Lower lobe of right lung (tissue), 2 donors: ENCODE results near the gene FRMD3. TPM values are rescaled to one million over a fixed set of nuclear protein-coding genes. Genes with fewer than 3 reads are reported as not detected.

Source experiments
- ATAC-seq, 2 donors: fragments of 200-7000 bp; cut with Tn5 transposase; one replicate each; pipeline ENCODE4 v1.9.1; 2020 to 2022; ENCODE audit warnings: mild to moderate bottlenecking in 2 of 2, moderate library complexity in 2 of 2
- DNase-seq: peaks from one replicate; pipeline ENCODE4 v3.0.0-alpha.2; 2020
- H3K27ac ChIP-seq: fragments of 200-600 bp; one replicate; pipeline ENCODE4 v1.8.0; 2022
- H3K27me3 ChIP-seq: fragments of 200-600 bp; one replicate; pipeline ENCODE4 v1.8.0; 2022; ENCODE audit warnings: low read depth
- H3K36me3 ChIP-seq: fragments of 200-600 bp; one replicate; pipeline ENCODE4 v1.8.0; 2022; ENCODE audit warnings: mild to moderate bottlenecking
- H3K4me1 ChIP-seq: fragments of 200-600 bp; one replicate; pipeline ENCODE4 v1.8.0; 2022
- H3K4me3 ChIP-seq: fragments of 200-600 bp; one replicate; pipeline ENCODE4 v1.8.0; 2022; ENCODE audit warnings: mild to moderate bottlenecking
- H3K9me3 ChIP-seq: fragments of 200-600 bp; one replicate; pipeline ENCODE4 v1.8.0; 2022
- CTCF ChIP-seq: fragments of 200-600 bp; IDR thresholded peaks from one replicate; pipeline ENCODE4 v1.8.0; 2022; ENCODE audit warnings: antibody characterized with exemption, mild to moderate bottlenecking
- intact Hi-C: fragments of 100-400 bp; cut with DNase I; formaldehyde crosslinking; loops from one replicate; pipeline ENCODE4 v1.11.0; 2022
- total RNA-seq: library from RNA; stranded (reverse); fragmentation: NEBNext Ultra II Directional; extraction: Animal tissue kit (Norgen Biotek cat#: 25700); gene quantifications from one replicate; pipeline ENCODE4 v1.2.1, GENCODE V29; 2021
- donor health status: DM: no; HTN: yes; CAD: no; lungs with severe emphysema.

Gene FRMD3
- total RNA-seq, 1 donor from 2014 or later, result 9.7 TPM

GRCh38 chr9:83245979-83246659 is 292.1 kb downstream of the FRMD3 start:
- H3K36me3 ChIP-seq, result no peaks in the 10 kb centered on the region
- H3K4me1 ChIP-seq, result no peaks in the 10 kb centered on the region
- intact Hi-C loops, result no loop called here
- no peak overlapping the region for H3K4me3 ChIP-seq
- H3K27ac ChIP-seq, result no peak overlapping the region
- no peaks in the 10 kb centered on the region for H3K27me3 ChIP-seq
- H3K9me3 ChIP-seq, result no peaks in the 10 kb centered on the region
- TF ChIP-seq CTCF, result no peak
- ATAC-seq (no peak), DNase-seq (no peak)

DNA sequence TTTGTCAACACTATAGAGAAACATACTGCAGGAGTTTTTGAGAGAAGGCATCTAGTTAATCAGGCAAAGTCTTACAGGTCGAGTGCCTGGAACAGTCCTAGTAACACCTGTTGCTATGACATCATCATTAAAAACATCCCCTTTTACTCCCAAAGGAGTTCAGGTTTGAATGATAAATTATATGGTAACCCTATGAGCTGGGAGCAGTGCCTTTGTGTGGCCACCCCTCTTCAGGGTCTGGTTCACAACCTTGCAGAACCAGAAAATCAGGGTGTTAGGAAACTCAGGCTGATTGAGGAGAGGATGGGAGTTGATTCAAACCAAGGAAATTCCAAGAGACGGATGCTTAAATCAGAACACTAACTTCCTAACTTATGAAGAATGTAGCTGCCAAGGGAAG is 296.1 kb downstream of the FRMD3 start:
- no peaks in the 10 kb centered on the region for H3K9me3 ChIP-seq
- intact Hi-C loops, result no loop called here
- H3K27ac ChIP-seq, result no peak overlapping the region
- no peaks in the 10 kb centered on the region for H3K36me3 ChIP-seq
- DNase-seq, result no peak
- ATAC-seq, result peak; percentile 65 to 71
- TF ChIP-seq CTCF, result no peak
- no peak overlapping the region for H3K4me3 ChIP-seq
- H3K27me3 ChIP-seq, result no peaks in the 10 kb centered on the region
- peaks cover 14% of the 10 kb centered on the region for H3K4me1 ChIP-seq

DNA sequence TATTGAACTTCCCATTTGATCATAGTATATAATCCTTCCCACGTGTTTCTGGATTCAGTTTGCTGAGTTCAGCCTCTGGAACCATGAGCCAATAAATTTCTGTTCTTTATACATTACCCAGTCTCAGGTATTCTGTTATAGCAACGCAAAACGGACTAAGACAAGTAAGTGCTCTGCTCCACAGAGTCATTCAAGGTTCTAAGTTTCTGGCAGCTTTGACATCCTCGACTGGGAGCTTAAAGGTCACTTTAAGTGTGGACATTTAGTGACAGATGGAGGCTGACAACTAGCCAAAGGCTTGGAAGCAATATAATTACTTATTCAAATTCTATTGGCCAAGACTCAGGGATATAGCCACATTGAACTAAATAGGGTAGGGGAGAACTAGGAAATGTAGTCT is 297.5 kb downstream of the FRMD3 start:
- DNase-seq (no peak), ATAC-seq (no peak)
- no peak overlapping the region for H3K27ac ChIP-seq
- intact Hi-C loops, result no loop called here
- H3K4me1 ChIP-seq, result peaks cover 14% of the 10 kb centered on the region
- no peaks in the 10 kb centered on the region for H3K9me3 ChIP-seq
- H3K36me3 ChIP-seq, result no peaks in the 10 kb centered on the region
- no peak overlapping the region for H3K4me3 ChIP-seq
- H3K27me3 ChIP-seq, result no peaks in the 10 kb centered on the region
- no peak for TF ChIP-seq CTCF

- no peak overlapping the region for H3K27ac ChIP-seq
- no peak for ATAC-seq
- H3K36me3 ChIP-seq, result no peaks in the 10 kb centered on the region
- H3K9me3 ChIP-seq, result no peaks in the 10 kb centered on the region
- peaks cover 14% of the 10 kb centered on the region for H3K4me1 ChIP-seq
- intact Hi-C loops, result no loop called here
- no peak for TF ChIP-seq CTCF
- H3K4me3 ChIP-seq, result no peak overlapping the region
- no peaks in the 10 kb centered on the region for H3K27me3 ChIP-seq
- DNase-seq, result no peak
These were observed 298.5 kb downstream of the FRMD3 start for GRCh38 chr9:83239747-83240146.

DNA sequence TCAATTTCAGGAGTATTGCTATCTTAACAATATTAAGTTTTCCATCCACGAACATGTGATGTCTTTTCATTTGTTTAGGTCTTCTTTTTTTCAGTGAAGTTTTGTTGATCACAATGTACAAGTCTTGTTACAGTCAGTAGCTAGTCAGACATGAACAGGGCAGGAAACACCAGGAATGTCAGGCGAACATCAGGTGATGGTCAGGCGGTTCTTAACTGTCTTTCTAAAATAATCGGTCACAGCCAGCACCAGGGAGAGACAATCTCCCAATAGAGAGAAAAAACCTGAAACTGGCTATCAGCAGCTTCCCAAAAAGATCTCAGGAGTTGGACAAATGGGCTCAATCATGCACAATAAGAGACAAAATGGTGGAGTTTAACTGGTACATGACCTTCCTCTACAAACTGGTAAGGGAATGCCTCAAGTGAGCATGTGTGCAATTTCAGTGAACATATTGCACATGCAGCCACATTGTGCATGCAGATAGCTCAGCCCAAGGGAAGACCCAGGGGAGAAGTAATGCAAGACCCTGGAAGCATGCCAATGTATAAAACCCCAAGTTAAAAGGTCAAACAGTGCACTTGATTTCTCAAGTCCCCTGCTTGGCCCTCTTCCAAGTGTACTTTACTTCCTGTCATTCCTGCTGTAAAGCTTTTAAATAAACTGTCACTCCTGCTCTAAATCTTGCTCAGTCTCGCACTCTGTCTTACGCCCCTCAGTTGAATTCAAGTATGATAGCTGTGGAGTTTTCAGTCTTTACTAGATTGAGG is 299.1 kb downstream of the FRMD3 start:
- ATAC-seq, result peak; percentile 52 to 67
- no peak overlapping the region for H3K4me3 ChIP-seq

More for the DNA sequence above, 299.1 kb downstream of the FRMD3 start:
- Histone ChIP-seq H3K9me3 (no peaks in the 10 kb centered on the region), H3K27ac (no peak overlapping the region), H3K4me1 (peaks cover 14% of the 10 kb centered on the region), H3K27me3 (no peaks in the 10 kb centered on the region), H3K36me3 (no peaks in the 10 kb centered on the region)
- intact Hi-C loops, result no loop called here
- DNase-seq, result no peak
- no peak for TF ChIP-seq CTCF
